HG03175 (cell line): ENCODE measurements around the gene BRCA1.
"Not testable (repeated sequence)": the region's sequence is repeated elsewhere in the genome, so short reads cannot be mapped to it uniquely, and the experiment has no call there.

Source experiments
- ATAC-seq: cut with Tn5 transposase; IDR thresholded peaks from one replicate; pipeline ENCODE4 v1.9.1; 2021; ENCODE audit warnings: mild to moderate bottlenecking, moderate library complexity; ENCODE audit not compliant: unreplicated experiment

BRCA1 gene

DNA sequence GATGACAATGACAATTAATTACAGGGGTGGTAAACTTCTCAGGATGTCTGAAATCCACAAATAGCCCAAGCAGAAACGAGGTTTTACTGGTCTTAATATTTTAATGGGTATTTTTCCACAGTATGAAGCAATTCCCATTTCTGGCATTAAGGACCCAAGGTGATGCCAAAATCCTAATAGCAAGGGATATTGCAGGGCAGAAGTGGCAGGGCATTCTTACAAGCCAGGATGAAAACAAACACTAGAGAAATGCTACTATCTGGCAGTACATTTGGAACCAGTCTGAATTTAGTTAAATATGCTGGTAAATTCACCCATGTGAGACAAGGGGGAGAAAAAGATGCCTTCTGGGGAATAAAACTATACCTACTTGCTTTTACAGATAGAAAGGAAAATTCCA lies 54.9 kb downstream of the BRCA1 start:
- ATAC-seq, result no peak

DNA sequence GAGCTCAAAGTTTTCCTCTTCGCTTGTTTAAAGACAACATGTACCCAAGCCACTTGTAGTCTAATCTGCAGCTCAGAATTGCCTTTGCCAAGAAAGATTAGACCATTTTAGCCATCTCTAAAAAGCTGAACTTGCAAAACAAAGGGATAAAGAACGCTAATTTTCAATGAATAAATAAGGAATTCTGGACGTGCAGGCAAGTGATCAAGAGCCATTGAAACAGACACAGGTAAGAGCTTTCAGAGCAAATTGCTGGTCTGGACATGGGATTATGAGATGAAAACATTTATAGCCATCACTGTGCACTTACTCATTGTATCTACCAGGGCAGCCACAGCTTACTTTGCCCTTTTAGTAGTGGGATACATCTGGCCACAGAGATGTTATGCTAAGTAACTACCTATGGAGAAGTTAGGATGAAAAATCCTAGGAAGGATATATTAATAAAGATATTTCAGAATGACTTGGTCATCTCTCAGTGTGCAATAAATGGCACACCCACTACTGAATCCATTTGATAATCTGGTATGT lies 55.7 kb downstream of the BRCA1 start:
- ATAC-seq, result no peak

DNA sequence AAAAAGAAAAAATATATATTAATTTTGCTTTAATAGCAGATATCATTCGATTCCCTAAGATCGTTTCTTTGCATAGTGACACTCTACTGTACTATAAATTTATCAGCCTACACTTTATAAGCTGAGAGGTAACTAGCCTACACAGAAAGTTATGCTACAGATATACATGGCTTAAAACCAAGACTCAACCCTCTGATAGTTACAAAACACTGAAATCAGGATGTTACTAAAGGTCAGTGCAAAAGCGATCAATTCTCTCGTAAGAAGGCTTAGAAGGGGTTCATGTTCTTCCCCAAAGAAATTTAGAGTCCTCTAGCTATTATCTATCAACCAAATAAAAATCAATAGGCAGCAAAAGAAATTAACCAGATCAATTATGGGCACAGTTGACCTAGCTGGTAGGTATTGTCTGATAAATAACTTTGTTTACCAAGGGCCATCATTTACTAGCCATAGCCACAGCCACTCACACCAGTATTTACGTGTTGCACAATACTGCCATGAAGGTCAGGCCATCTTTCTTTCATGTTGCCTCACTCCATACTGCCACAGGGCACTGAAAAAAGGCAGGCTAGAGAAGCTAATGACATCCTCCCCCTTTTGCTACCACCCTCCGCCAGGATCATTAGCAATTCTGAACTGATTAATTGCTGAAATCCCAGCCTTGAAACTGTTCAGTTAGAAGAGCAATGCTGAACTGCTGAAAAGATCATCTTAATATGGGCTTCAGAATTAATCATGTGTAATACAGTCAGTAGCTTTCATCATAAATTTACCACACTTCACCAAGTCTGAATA lies 56.4 kb downstream of the BRCA1 start:
- no peak for ATAC-seq

DNA sequence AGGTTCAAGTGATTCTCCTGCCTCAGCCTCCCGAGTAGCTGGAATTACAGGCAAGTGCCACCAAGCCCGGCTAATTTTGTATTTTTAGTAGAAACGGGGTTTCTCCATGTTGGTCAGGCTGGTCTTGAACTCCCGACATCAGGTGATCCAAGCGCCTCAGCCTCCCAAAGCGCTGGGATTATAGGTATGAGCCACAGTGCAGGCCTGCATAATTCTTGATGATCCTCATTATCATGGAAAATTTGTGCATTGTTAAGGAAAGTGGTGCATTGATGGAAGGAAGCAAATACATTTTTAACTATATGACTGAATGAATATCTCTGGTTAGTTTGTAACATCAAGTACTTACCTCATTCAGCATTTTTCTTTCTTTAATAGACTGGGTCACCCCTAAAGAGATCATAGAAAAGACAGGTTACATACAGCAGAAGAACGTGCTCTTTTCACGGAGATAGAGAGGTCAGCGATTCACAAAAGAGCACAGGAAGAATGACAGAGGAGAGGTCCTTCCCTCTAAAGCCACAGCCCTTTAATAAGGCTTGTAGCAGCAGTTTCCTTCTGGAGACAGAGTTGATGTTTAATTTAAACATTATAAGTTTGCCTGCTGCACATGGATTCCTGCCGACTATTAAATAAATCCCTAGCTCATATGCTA lies 62.1 kb downstream of the BRCA1 start:
- ATAC-seq, result no peak

DNA sequence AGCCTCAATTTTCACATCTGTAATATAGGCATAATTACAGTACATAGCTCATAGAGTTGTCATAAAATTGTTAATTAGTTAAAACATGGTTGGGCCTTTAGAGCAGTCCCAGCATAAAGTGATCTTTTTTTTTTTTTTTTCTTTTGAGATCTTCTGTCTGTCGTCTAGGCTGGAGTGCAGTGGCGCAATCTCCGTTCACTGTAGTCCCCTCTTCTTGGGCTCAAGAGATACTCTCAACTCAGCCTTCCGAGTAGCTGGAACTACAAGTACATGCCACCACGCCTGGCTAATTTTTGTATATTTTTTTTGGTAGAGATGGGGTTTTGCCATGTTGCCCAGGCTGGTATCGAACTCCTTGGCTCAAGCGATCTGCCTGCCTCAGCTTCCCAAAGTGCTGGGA lies 69.1 kb downstream of the BRCA1 start:
- no peak for ATAC-seq

DNA sequence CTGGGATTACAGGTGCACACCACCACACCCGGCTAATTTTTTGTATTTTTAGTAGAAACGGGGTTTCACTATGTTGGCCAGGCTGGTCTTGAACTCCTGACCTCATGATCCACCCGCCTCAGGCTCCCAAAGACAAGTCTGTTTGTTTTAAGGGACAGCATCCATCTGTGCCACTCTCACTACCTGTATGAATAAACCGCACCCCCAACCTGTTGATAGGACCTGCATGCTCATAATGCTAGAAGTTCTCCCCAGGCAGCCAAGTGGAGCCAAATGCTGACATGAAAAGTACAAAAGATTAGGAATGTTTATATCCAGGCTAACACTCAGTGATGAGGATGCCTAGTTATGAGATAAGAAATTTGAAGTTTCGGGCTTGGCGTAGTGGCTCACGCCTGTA lies 72.2 kb downstream of the BRCA1 start:
- ATAC-seq, result not testable (repeated sequence)

DNA sequence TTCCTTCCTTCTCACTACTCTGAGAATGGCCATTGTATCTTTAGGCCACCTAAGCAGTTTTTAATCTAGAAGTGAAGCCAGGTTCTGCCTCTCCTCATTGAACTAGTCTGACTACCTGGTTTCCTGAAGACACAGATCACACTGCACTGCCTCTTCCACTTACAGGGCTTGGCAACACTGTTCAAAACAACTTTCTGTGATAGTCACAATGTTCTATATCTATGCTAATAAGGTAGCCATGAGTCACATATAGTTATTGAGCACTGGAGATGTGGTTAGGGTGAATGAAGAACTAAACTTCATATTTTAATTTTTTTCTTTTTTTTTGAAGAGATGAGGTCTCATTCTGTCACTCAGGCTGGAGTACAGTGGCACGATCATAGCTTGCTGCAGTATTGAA lies 73.2 kb downstream of the BRCA1 start:
- no peak for ATAC-seq

DNA sequence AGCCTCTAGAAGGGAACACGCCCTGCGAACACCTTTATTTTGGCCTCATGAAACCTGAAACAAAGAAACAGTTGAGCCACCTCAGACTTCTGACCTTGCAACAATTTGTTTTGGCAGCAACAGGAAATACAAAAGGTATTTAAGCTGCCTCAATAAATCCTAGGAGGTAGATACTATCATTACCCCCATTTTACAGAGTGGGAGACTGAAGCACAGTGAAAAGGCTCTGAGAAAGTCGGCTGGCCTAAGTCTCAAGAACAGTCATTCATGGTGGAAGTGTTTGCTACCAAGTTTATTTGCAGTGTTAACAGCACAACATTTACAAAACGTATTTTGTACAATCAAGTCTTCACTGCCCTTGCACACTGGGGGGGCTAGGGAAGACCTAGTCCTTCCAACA lies 81.1 kb downstream of the BRCA1 start:
- ATAC-seq, result no peak

DNA sequence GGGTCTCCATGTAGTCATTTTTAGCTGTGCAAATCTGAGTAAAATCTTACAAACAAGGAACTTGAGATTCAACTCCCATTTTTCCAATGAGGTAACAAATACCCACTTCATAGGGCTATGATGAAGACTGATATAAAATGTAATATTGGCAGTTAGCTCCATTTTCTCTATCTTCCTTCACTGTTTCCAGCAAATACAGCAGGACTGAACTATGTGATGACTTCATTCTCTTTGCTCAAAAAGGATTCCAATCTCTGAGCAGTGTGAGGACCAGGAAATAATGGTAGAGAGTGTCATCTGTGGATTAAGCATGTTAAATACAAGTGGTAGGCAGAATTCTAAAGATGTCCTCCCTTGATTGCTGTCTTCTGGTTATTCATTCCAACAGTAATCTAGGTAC lies 81.9 kb downstream of the BRCA1 start:
- ATAC-seq, result no peak

DNA sequence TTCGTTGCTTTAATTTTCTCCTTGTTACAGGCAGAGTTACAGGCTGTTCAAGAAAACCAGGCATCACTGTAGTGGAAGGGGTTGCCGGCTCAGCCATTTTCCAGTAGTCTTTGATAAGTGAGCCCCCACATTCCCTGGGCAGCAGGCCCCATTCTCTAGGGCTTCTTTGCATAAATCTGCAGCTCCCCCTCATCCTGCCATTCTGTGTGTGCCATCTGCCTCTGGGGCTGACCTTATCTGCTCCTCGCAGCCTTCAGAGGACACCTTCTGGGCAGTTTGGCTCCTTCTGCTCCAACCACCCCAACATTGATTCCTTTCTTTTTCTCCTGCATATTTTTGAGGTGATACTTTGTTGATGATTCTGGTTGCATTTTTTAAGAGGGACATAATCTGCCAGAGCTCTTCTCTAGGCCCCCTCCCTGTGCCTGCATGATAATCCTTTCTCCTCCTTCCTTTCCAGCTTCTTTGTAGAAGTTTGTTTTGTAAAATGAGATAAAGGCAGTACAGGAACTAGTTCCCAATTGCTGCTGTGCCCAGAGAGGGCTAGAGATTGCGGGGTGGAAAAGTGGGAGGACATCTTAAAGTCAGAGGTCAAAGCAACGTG lies 83.0 kb downstream of the BRCA1 start:
- ATAC-seq, result no peak

DNA sequence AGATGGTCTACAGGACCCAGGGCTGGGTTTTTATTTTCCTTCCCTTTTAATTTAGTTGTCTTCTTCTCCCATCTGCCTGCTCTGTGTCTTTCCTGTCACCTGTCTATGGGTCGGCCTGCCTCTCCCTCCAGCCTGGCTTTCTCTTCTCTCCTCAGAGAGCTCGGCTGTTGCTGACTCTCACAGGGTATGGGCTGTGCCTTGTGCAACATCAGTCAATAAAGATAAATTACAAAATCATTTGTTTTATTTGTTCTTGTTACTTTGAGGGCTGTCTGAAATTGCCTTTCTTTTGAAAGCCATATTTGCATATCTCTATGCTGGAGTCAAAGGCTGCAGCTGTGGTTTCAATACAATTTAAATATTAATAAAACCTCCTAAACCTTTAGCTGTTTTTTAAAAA lies 84.5 kb downstream of the BRCA1 start:
- no peak for ATAC-seq

DNA sequence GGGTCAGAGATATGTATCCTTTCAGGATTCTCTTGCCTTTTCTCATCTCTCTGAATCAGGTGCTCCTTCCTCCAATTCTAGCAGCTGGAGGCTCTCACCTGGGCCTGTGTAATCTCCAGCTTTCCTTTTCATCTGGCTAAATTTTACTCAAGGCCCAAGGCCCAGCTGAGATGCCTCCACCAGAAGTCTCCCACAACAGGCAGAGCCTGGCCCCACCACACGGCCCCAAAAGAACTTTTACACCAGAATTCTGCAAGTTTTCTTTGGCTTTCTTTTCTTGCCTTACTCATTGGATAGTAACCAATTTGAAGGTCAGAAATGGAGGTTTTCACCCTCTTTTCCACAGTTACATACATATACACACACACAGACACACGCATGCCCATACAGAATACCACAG lies 85.5 kb downstream of the BRCA1 start:
- ATAC-seq, result no peak

DNA sequence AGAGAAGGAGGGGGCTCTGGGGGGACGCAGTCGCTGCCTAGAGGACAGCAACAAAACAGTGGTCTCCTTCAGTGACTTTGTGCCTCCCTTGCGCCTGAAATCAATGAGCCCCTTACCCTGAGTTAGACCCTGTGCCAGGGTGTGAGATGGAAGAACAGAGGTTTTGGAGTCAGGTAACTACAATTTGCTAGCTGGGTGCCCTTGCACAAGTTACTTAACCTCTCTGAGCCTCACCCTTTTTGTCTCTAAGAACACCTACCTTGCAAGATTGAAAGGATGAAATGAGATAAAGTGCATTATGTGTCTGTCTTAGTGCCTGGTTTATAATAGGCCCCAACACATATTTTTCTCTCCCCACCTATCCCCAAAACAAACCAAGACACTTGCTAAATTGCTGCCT lies 90.3 kb downstream of the BRCA1 start:
- ATAC-seq, result no peak

DNA sequence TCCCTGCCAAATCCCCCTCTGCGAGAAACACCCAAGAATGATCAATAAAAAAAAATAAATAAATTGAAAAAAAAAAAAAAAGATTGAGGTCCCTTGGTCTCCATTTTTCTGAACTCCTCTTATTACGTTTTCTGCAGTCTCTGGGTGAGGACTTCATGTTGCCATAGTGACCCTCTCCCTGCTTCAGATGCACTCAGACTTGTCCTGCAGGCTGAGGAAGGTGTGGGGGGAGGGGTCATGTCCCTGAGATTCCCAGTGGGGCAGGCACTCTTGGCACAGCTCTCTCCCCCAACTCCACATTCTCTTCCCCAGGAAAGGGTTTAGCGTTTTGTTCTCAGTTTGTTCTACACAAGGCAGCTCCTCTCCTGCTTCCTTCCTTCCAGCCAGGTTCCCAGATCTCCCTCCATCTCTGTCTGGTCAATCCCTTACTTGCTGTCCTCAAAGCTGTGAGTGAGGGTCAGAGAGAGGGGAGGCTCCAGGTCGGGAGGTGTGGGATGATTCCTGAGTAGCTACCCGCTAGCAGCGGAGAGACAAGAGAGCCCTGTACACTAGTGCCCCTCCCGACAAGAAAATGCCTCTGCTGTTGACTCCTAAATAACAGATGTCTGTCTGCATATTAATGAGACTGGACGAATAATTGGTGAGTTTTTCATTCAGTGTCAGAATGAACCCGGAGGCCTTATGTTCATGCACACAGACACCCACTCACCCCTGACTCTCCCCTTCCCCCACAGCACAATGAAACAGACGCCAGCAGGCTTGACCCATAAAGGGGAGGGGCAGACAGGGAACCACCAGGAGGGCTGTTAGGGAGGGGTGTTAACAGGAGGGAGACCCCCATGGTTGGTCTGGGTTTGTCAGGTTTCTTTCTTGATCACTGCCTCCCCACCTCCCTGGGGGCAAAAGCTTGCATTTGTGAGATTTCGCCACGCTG lies 90.9 kb downstream of the BRCA1 start:
- no peak for ATAC-seq

DNA sequence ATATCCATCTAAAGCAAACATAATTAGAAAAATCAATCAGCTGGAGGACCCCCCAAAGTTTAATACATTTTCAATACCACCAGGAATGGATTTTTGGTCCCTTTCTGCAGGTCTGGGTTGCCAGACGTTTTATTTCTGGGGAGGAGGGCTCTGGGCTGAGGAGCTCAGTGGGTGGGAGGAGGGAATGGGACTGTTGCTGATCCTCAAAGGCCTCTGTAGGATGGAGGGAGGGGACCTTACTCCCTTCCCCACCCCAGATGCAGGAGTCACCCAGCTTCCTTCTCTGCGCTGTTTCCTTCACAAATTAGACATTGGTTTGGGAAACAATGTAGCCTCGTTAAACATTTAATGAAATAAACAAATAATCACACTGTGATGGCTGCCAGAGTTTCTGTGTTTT lies 93.5 kb downstream of the BRCA1 start:
- ATAC-seq, result no peak

DNA sequence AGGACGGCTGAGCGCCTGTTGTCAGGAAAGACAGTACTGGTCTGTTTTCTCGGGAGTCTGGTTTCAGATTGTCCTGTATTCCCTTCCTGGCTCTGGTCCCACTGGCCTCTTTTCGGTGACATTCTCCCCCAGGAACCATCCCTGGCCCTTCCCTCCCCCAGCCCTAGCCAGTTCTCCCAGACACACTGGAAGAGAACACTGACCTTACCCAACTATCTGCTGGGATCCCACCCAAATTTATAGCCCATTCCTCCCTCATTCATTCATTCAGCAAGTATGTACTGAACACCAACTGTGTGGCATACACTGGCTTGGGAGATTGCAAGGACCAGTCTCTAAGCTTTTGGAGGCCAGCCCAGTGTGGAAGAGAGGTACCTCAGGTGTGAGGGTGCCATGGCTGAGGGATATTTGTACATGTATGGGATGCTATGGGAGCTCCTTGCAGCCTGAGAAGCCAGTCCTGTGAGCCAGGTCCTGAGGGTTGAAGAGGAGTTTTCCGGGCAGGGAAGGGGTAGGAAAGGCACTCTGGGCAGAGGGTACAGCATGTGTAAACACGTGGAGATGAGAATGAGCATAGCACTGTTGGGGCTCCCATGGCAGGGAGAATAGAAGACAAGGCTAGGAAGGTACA lies 94.9 kb downstream of the BRCA1 start:
- no peak for ATAC-seq

DNA sequence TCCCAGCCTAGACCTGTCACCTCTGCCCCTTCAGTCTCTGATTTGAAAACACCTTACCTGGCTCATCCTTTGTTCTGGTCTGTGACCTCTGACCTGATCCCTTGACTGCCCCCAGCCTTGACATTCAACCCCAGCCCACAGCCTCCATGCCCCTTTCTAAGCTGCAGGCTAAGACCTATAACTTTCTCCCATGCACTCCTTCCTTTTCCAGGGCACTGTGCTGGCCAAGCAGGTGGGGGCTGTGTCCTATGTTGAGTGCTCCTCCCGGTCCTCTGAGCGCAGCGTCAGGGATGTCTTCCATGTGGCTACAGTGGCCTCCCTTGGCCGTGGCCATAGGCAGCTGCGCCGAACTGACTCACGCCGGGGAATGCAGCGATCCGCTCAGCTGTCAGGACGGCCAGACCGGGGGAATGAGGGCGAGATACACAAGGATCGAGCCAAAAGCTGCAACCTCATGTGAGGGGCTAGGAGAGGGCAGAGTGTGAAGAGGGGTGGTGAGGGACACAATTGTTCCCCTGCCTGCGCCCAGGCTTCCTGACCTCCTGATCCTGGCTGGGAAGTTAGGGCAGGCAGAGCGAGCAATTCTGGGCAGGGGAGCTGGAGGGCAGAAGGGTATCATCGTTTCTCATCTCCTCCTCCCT lies 96.8 kb downstream of the BRCA1 start:
- no peak for ATAC-seq

DNA sequence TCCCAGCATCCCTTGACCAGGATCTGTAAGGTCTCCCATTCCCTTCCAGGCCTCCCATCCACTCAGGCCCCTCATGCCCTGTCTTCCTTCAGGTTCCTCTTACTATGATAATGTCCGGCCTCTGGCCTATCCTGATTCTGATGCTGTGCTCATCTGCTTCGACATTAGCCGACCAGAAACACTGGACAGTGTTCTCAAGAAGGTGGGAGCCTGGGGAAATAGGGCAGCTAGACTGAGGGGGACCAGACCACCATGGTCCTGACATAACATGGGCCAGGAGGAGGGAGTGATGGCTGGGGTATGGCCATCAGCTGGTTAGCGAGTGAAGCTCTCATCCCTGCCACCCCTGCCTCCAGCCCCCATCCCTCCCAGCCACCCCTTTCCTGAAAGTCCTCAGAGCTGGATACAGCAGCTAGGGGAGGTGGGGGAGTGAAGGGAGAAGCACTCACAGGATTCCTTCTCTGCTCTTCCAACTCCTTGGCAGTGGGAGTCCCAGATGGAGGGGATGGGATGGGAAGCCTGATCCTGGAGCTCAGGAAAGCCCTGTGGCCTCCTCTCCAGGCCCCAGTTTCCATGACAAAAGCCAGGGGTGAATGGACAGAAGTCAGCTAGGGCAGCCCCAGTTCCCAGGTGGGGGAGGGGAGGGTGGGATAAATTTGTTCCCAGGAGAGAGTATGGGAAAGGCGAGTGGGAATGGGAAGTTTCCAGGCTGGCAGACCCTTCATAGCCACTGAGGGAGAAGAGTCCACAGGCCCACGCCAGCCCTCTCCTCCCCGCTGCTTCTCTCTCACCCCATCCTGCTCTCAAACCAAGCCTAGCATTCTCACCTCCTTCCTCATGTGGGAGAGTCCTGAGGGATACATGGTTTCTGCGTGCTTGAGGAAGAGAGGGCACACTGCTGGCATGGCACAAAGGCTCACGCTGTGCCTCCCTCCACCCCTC lies 97.8 kb downstream of the BRCA1 start:
- no peak for ATAC-seq

DNA sequence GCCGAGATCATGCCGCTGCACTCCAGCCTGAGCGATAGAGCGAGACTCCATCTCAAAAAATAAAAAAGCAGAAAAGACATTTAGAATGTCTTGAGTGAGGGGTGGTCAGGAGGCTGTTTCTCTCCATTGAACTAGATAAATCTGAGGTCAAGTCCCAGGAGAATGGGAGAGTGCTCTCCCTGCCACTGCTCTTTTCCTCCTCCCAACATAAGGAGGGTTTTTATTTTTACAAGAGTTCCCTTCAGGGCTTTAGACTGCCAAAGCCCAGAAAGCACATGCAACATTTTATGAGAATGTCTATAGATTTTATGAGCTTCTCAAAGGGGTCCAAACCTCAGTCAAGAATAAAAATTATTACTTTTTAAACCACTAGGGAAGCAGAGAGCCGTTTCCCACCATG lies 98.6 kb downstream of the BRCA1 start:
- ATAC-seq, result no peak
